GM20431 (cell line): Measurements from ENCODE around the gene S100Z.
"Not testable (repeated sequence)": the region's sequence is repeated elsewhere in the genome, so short reads cannot be mapped to it uniquely, and the experiment has no call there.

Source experiments
- in situ Hi-C: fragments of 300-500 bp; cut with MseI, MboI; formaldehyde crosslinking; loops from one replicate; pipeline ENCODE4 v1.15.0; 2020; ENCODE audit warnings: low sequenced_read_pairs; ENCODE audit not compliant: unreplicated experiment

Gene S100Z

GRCh38 chr5:76849419-76850291 lies at the start of gene S100Z:
Gene S100Z, plus strand, starts transcription at chr5:76850014. Its CDS starts 25,346 bp downstream, at chr5:76875360.
- in situ Hi-C loops: no loop called here

- in situ Hi-C loops: no loop called here
Measured at GRCh38 chr5:76800579-76800978, 49.2 kb upstream of the S100Z start.

GRCh38 chr5:76801159-76801802 lies 48.5 kb upstream of the S100Z start:
- in situ Hi-C loops: no loop called here

GRCh38 chr5:76801803-76802195 lies 48.0 kb upstream of the S100Z start:
- in situ Hi-C loops: no loop called here

- in situ Hi-C loops: no loop called here
Measured at GRCh38 chr5:76804266-76804665, 45.5 kb upstream of the S100Z start.

- in situ Hi-C loops: no loop called here
Measured at GRCh38 chr5:76805821-76806505, 43.9 kb upstream of the S100Z start.

- in situ Hi-C loops: no loop called here
Measured at GRCh38 chr5:76807296-76807695, 42.5 kb upstream of the S100Z start.

- in situ Hi-C loops: no loop called here
Measured at GRCh38 chr5:76808141-76808691, 41.6 kb upstream of the S100Z start.

- in situ Hi-C loops: no loop called here
Measured at GRCh38 chr5:76809141-76809540, 40.7 kb upstream of the S100Z start.

GRCh38 chr5:76810236-76810635 lies 39.6 kb upstream of the S100Z start:
- in situ Hi-C loops: no loop called here

- in situ Hi-C loops: no loop called here
Measured at GRCh38 chr5:76811214-76811613, 38.6 kb upstream of the S100Z start.

- in situ Hi-C loops: not testable (repeated sequence)
Measured at GRCh38 chr5:76812209-76812608, 37.6 kb upstream of the S100Z start.

GRCh38 chr5:76813982-76814562 lies 35.7 kb upstream of the S100Z start:
- in situ Hi-C loops: no loop called here

GRCh38 chr5:76816110-76816831 lies 33.5 kb upstream of the S100Z start:
- in situ Hi-C loops: no loop called here

GRCh38 chr5:76818844-76819831 lies 30.7 kb upstream of the S100Z start, which contains the start of gene F2RL1:
Gene F2RL1, plus strand, starts transcription at chr5:76819030. Its CDS starts 153 bp downstream, at chr5:76819183.
- in situ Hi-C loops: no loop called here

- in situ Hi-C loops: no loop called here
Measured at GRCh38 chr5:76819851-76820525, 29.8 kb upstream of the S100Z start.

- in situ Hi-C loops: no loop called here
Measured at GRCh38 chr5:76820526-76820890, 29.3 kb upstream of the S100Z start.

- in situ Hi-C loops: no loop called here
Measured at GRCh38 chr5:76821136-76821535, 28.7 kb upstream of the S100Z start.
